PFSK-1 (cell line): Measurements from ENCODE around the gene WASF1.

Experiments
- FOXP2 ChIP-seq: optimal IDR thresholded peaks from 2 replicates; pipeline ENCODE3; 2011; ENCODE audit warnings: borderline replicate concordance, control low read depth, inconsistent platforms; ENCODE audit not compliant: insufficient read depth; ENCODE audit errors: extremely low read length, extremely low read depth
- POLR2AphosphoS5 ChIP-seq: IDR thresholded peaks from 2 replicates; pipeline ENCODE4 v1.6.1; 2012; ENCODE audit warnings: low read depth, mild to moderate bottlenecking, control low read depth, low read length, moderate library complexity
- REST ChIP-seq, 2 experiments: IDR thresholded peaks; 2 replicates each; pipeline versions ENCODE4 v1.6.1 to v1.8.0; 2011 to 2012; ENCODE audit warnings: low read depth in 2 of 2, low read length in 2 of 2, control low read depth in 1 of 2, inconsistent platforms in 1 of 2, mild to moderate bottlenecking in 1 of 2, moderate library complexity in 1 of 2; ENCODE audit not compliant: insufficient read depth in 1 of 2
- SIN3A ChIP-seq: IDR thresholded peaks from 2 replicates; pipeline ENCODE4 v1.6.1; 2012; ENCODE audit warnings: mild to moderate bottlenecking, low read length, moderate library complexity, borderline replicate concordance; ENCODE audit not compliant: insufficient read depth
- TAF1 ChIP-seq: IDR thresholded peaks from 2 replicates; pipeline ENCODE4 v1.6.1; 2012; ENCODE audit warnings: low read length, control low read depth, borderline replicate concordance; ENCODE audit not compliant: insufficient read depth

The WASF1 gene

GRCh38 chr6:110214338-110214737 is 34.9 kb upstream of the WASF1 start:
- TF ChIP-seq FOXP2, result no peak
- no peak for TF ChIP-seq POLR2AphosphoS5
- no peak for TF ChIP-seq REST (IDR thresholded peaks at IDR 0.05; ENCODE audit: insufficient read depth in 1 of 2, low read depth in 2 of 2, low read length in 2 of 2)
- no peak for TF ChIP-seq SIN3A
- no peak for TF ChIP-seq TAF1

- TF ChIP-seq POLR2AphosphoS5, result no peak
- TF ChIP-seq SIN3A, result no peak
- TF ChIP-seq FOXP2, result no peak
- no peak for TF ChIP-seq REST (IDR thresholded peaks at IDR 0.05; ENCODE audit: insufficient read depth in 1 of 2, low read depth in 2 of 2, low read length in 2 of 2)
- TF ChIP-seq TAF1, result no peak
These were observed 32.3 kb upstream of the WASF1 start for GRCh38 chr6:110211753-110212152.

- no peak for TF ChIP-seq TAF1
These were observed 28.2 kb upstream of the WASF1 start for GRCh38 chr6:110207652-110208051.

GRCh38 chr6:110201151-110201884 is 21.8 kb upstream of the WASF1 start:
- TF ChIP-seq FOXP2, result no peak
- TF ChIP-seq REST (IDR thresholded peaks at IDR 0.05; ENCODE audit: insufficient read depth in 1 of 2, low read depth in 2 of 2, low read length in 2 of 2), result no peak
- TF ChIP-seq POLR2AphosphoS5, result no peak
- TF ChIP-seq TAF1, result no peak
- no peak for TF ChIP-seq SIN3A

- TF ChIP-seq REST (IDR thresholded peaks at IDR 0.05; ENCODE audit: insufficient read depth in 1 of 2, low read depth in 2 of 2, low read length in 2 of 2) (no peak), SIN3A (no peak), FOXP2 (no peak), POLR2AphosphoS5 (no peak), TAF1 (no peak)
These were observed 19.1 kb upstream of the WASF1 start for GRCh38 chr6:110198561-110198960.
